Neural progenitor cell (in vitro differentiated cells): ENCODE results near the gene ROPN1B.
"Not testable (repeated sequence)": the region's sequence is repeated elsewhere in the genome, so short reads cannot be mapped to it uniquely, and the experiment has no call there.

Experiments used
- EZH2 ChIP-seq: fragments of 200-600 bp; sonication (generic); IDR thresholded peaks from 2 replicates; pipeline ENCODE4 v1.6.1; 2017; ENCODE audit warnings: antibody characterized with exemption, mild to moderate bottlenecking, moderate library complexity
- EZH2phosphoT487 ChIP-seq: fragments of 200-600 bp; sonication (generic); IDR thresholded peaks from 2 replicates; pipeline ENCODE4 v1.6.1; 2017; ENCODE audit warnings: antibody characterized with exemption
- TF ChIP-seq, protein P1 (sequence below): fragments of 200-600 bp; sonication (generic); IDR thresholded peaks from 2 replicates; pipeline ENCODE4 v1.5.1; 2017; ENCODE audit warnings: antibody characterized with exemption, mild to moderate bottlenecking

DNA sequence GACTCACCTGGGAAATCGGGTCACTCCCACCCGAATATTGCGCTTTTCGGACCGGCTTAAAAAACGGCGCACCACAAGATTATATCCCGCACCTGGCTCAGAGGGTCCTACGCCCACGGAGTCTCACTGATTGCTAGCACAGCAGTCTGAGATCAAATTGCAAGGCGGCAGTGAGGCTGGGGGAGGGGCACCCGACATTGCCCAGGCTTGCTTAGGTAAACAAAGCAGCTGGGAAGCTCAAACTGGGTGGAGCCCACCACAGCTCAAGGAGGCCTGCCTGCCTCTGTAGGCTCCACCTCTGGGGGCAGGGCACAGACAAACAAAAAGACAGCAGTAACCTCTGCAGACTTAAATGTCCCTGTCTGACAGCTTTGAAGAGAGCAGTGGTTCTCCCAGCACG is 32.1 kb upstream of the ROPN1B start:
- TF ChIP-seq, protein P1, sequence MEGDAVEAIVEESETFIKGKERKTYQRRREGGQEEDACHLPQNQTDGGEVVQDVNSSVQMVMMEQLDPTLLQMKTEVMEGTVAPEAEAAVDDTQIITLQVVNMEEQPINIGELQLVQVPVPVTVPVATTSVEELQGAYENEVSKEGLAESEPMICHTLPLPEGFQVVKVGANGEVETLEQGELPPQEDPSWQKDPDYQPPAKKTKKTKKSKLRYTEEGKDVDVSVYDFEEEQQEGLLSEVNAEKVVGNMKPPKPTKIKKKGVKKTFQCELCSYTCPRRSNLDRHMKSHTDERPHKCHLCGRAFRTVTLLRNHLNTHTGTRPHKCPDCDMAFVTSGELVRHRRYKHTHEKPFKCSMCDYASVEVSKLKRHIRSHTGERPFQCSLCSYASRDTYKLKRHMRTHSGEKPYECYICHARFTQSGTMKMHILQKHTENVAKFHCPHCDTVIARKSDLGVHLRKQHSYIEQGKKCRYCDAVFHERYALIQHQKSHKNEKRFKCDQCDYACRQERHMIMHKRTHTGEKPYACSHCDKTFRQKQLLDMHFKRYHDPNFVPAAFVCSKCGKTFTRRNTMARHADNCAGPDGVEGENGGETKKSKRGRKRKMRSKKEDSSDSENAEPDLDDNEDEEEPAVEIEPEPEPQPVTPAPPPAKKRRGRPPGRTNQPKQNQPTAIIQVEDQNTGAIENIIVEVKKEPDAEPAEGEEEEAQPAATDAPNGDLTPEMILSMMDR, result not testable (repeated sequence)
- not testable (repeated sequence) for TF ChIP-seq EZH2, EZH2phosphoT487
